ENCODE data around the gene SYT17.

GRCh38 chr16:19294156-19294649 lies 126.2 kb downstream of the SYT17 start:
- TF ChIP-seq TP53 (CRISPR knock-in tag; IDR thresholded peaks at IDR 0.05), result no peak
- TF ChIP-seq MAX (IDR thresholded peaks at IDR 0.05), result no peak
- TF ChIP-seq, protein P1, sequence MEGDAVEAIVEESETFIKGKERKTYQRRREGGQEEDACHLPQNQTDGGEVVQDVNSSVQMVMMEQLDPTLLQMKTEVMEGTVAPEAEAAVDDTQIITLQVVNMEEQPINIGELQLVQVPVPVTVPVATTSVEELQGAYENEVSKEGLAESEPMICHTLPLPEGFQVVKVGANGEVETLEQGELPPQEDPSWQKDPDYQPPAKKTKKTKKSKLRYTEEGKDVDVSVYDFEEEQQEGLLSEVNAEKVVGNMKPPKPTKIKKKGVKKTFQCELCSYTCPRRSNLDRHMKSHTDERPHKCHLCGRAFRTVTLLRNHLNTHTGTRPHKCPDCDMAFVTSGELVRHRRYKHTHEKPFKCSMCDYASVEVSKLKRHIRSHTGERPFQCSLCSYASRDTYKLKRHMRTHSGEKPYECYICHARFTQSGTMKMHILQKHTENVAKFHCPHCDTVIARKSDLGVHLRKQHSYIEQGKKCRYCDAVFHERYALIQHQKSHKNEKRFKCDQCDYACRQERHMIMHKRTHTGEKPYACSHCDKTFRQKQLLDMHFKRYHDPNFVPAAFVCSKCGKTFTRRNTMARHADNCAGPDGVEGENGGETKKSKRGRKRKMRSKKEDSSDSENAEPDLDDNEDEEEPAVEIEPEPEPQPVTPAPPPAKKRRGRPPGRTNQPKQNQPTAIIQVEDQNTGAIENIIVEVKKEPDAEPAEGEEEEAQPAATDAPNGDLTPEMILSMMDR (IDR thresholded peaks at IDR 0.05), result no peak
- no peak for TF ChIP-seq CEBPB (IDR thresholded peaks at IDR 0.05)
- TF ChIP-seq ZFP36 (IDR thresholded peaks at IDR 0.05; ENCODE audit: borderline replicate concordance, partially characterized antibody), result no peak
- TF ChIP-seq POLR2AphosphoS2 (conservative IDR thresholded peaks at IDR 0.05; ENCODE audit: low read length), result no peak
- TF ChIP-seq CHD2 (IDR thresholded peaks at IDR 0.05; ENCODE audit: low read length, partially characterized antibody), result no peak
- no peak for TF ChIP-seq EP300 (IDR thresholded peaks at IDR 0.05)
- no peak for TF ChIP-seq HOXB13 (CRISPR knock-in tag; IDR thresholded peaks at IDR 0.05; ENCODE audit: low read depth)
- no peak for TF ChIP-seq MYC (IDR thresholded peaks at IDR 0.05; ENCODE audit: borderline replicate concordance, low read length)
- TF ChIP-seq PHF8 (IDR thresholded peaks at IDR 0.05; ENCODE audit: borderline replicate concordance, low read depth), result no peak
- no peak for TF ChIP-seq BHLHE40 (IDR thresholded peaks at IDR 0.05; ENCODE audit: low read depth, low read length)
- no peak for TF ChIP-seq POLR2A (IDR thresholded peaks at IDR 0.05; ENCODE audit: low read length)
- no peak for TF ChIP-seq JUN (IDR thresholded peaks at IDR 0.05)

Measured in A549 (cell line).